Panc1 (cell line): Measurements from ENCODE around the gene U2AF1L4. TPM values are rescaled to one million over a fixed set of nuclear protein-coding genes. Genes with fewer than 3 reads are reported as not detected.
A peak's percentile ranks its signal among the peaks of the same experiment; 100 is the strongest.

ENCODE experiments used
- ATAC-seq: fragments of 200-7000 bp; cut with Tn5 transposase; 2 replicates; pipeline ENCODE4 v1.9.1; 2020; ENCODE audit warnings: mild to moderate bottlenecking, moderate library complexity
- BruUV-seq: library from RNA; stranded (reverse); fragments of 400-500 nt; replicated peaks from 2 replicates; lab custom pipeline; 2021; lab: Mats Ljungman, UMichigan
- CTCF ChIA-PET: fragments of 300-600 bp; sonication (Branson Sonifier 250); formaldehyde crosslinking; loops from one replicate; lab custom pipeline; 2022; ENCODE audit warnings: antibody characterized with exemption; lab: Charles Lee
- POLR2A ChIA-PET: fragments of 300-600 bp; sonication (Branson Sonifier 250); formaldehyde crosslinking; loops from one replicate; lab custom pipeline; 2022; ENCODE audit warnings: antibody characterized with exemption; lab: Charles Lee
- DNase-seq: peaks from one replicate; pipeline ENCODE4 v3.0.0-alpha.2; 2010; ENCODE audit warnings: low read depth, low spot score
- H3K27ac ChIP-seq: 2 replicates; pipeline ENCODE4 v1.5.1; 2011; ENCODE audit warnings: mild to moderate bottlenecking, low read length, inconsistent platforms
- H3K27me3 ChIP-seq: fragments of 200-500 bp; sonication (Bioruptor generic); 2 replicates; pipeline ENCODE4 v1.6.0; 2014; ENCODE audit warnings: low read length, inconsistent platforms; ENCODE audit not compliant: control insufficient read depth, insufficient read depth
- H3K36me3 ChIP-seq: fragments of 200-500 bp; sonication (Bioruptor generic); 2 replicates; pipeline ENCODE4 v1.5.1; 2014; ENCODE audit warnings: inconsistent platforms, mild to moderate bottlenecking, low read length, moderate library complexity; ENCODE audit not compliant: control insufficient read depth, insufficient read depth
- H3K4me1 ChIP-seq: 2 replicates; pipeline ENCODE4 v1.5.1; 2011; ENCODE audit warnings: inconsistent platforms, mild to moderate bottlenecking, low read length, moderate library complexity; ENCODE audit not compliant: control insufficient read depth, insufficient read depth
- H3K4me3 ChIP-seq, 2 experiments: 2 replicates each; pipeline ENCODE4 v1.5.1; 2011 to 2012; ENCODE audit warnings: low read depth in 2 of 2, low read length in 2 of 2, mild to moderate bottlenecking in 2 of 2, inconsistent platforms in 1 of 2, moderate library complexity in 1 of 2
- H3K9me3 ChIP-seq: fragments of 200-500 bp; sonication (Bioruptor generic); 2 replicates; pipeline ENCODE4 v1.5.1; 2014; ENCODE audit warnings: low read depth, mild to moderate bottlenecking, inconsistent platforms, low read length, moderate library complexity; ENCODE audit not compliant: control insufficient read depth, insufficient read depth
- CTCF ChIP-seq: fragments of 450-650 bp; IDR thresholded peaks from 2 replicates; pipeline ENCODE4 v1.5.1; 2017; ENCODE audit warnings: mild to moderate bottlenecking
- POLR2AphosphoS5 ChIP-seq: IDR thresholded peaks from 2 replicates; pipeline ENCODE4 v1.6.1; 2012; ENCODE audit warnings: mild to moderate bottlenecking, low read depth, low read length, moderate library complexity
- REST ChIP-seq, 2 experiments: IDR thresholded peaks; 2 replicates each; pipeline ENCODE4 v1.6.1; 2011 to 2012; ENCODE audit warnings: low read depth in 2 of 2, control low read depth in 1 of 2, low read length in 1 of 2, mild to moderate bottlenecking in 1 of 2, moderate library complexity in 1 of 2; ENCODE audit not compliant: insufficient read depth in 1 of 2
- SIN3A ChIP-seq: IDR thresholded peaks from 2 replicates; pipeline ENCODE4 v1.6.1; 2012; ENCODE audit warnings: low read depth, mild to moderate bottlenecking, low read length, moderate library complexity, borderline replicate concordance; ENCODE audit not compliant: insufficient read depth
- TCF7L2 ChIP-seq: IDR thresholded peaks from 2 replicates; pipeline ENCODE4 v1.6.1; 2011; ENCODE audit warnings: mild to moderate bottlenecking, low read depth, low read length, inconsistent platforms
- in situ Hi-C: cut with HindIII; loops from 2 replicates; pipeline ENCODE4 v1.10.0; 2016; ENCODE audit warnings: low sequenced_read_pairs, low pct_unique_long_range_greater_than_20kb
- intact Hi-C: fragments of 100-400 bp; cut with micrococcal nuclease; formaldehyde crosslinking; loops from one replicate; pipeline ENCODE4 v1.10.0; 2022; ENCODE audit not compliant: unreplicated experiment
- total RNA-seq: library from RNA; stranded (reverse); gene quantifications from one replicate; pipeline ENCODE4 v1.2.1, GENCODE V29; 2021; ENCODE audit not compliant: unreplicated experiment

Gene U2AF1L4
- total RNA-seq, 1 experiment from 2014 or later, result 29.8 TPM

GRCh38 chr19:35759697-35760096, 14.5 kb upstream of the U2AF1L4 start:
- ChIA-PET CTCF (no interaction called here), POLR2A (interaction anchor here (0.8 kb wide), 1 partner anchor 14 kb away, joined by 3 read pairs; the partner anchor contains the start of gene PSENEN)
- no TSS peak for BruUV-seq

More at GRCh38 chr19:35759697-35760096, 14.5 kb upstream of the U2AF1L4 start:
- ATAC-seq (no peak), DNase-seq (no peak)
- Histone ChIP-seq H3K27ac (peak overlapping the region; percentile 100), H3K27me3 (no peaks in the 10 kb centered on the region), H3K4me3 (no peak overlapping the region; a peak in 1 of 4 replicates), H3K4me1 (peaks cover 16% of the 10 kb centered on the region), H3K36me3 (no peaks in the 10 kb centered on the region), H3K9me3 (no peaks in the 10 kb centered on the region)
- TF ChIP-seq SIN3A, result no peak
- TF ChIP-seq POLR2AphosphoS5, result no peak
- TF ChIP-seq CTCF, result no peak
- no peak for TF ChIP-seq REST (IDR thresholded peaks at IDR 0.05; ENCODE audit: insufficient read depth in 1 of 2, low read depth in 2 of 2, low read length in 1 of 2)
- TF ChIP-seq TCF7L2, result no peak
- in situ Hi-C loops, result no loop called here
- intact Hi-C loops, result no loop called here
